ENCODE measurements around the gene ACVR1. TPM values are rescaled to one million over a fixed set of nuclear protein-coding genes. Genes with fewer than 3 reads are reported as not detected.

The ACVR1 gene
- total and polyA plus RNA-seq, 2 of the 13 experiments (the other 11 are each of a cell fraction or from before 2014, with no cell fraction given), result 2.3 to 5.4 TPM

DNA sequence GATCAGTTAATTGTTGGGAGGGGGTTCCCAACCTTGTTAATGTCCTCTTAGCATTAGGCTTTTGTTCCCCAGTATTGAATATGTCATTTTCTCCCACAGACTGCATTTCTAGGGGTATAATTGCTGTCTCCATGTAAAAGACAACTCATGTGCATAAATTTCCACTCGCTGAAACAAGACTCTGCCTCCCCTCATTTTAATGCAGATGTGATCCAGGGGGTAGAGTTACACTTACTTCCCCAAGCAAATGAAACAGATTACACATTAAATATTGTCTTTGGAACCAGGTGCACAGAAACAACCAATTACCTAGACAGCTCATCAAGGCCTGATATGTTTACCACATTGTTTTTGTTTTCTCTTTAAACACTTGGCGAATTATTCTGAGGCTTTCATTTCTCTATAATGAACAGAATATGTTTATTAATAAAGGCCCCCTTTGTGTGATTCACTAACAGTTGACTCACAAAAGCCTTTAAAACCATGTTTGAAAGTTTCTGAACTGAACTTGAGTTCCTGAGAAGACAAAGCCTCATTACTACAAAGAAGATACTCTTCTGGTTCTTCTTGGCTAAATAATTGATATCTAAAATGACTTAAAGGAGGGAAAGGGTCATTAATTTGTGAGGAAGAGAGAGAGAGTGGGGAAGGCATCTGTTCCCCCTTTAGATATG is 15.0 kb upstream of the ACVR1 start:
- intact Hi-C loops (cut with micrococcal nuclease; ENCODE audit: unreplicated experiment) (no loop called here), in situ Hi-C loops (cut with HindIII; ENCODE audit: extremely low pct_ligation_motif_present, low pct_unique_long_range_greater_than_20kb) (no loop called here)
- DNase-seq (ENCODE audit: low spot score), result no peak
- CTCF ChIA-PET (ENCODE audit: low intra/inter-chr PET ratio, low total read pairs), result no interaction called here
- BruUV-seq (replicated peaks), result no TSS peak
- Histone ChIP-seq H3K79me2 (ENCODE audit: insufficient read depth, low read length) (no peaks in the 10 kb centered on the region), H3K36me3 (replicated peaks in 1 of 2; ENCODE audit: control insufficient read depth in 1 of 2, insufficient read depth in 2 of 2, low read length in 2 of 2) (no peaks in the 10 kb centered on the region), H3K9ac (ENCODE audit: insufficient read depth, low read depth, low read length) (no peak overlapping the region), H3K27me3 (ENCODE audit: control insufficient read depth in 1 of 2, insufficient read depth in 2 of 2, low read length in 2 of 2) (no peaks in the 10 kb centered on the region), H3K27ac (ENCODE audit: extremely low read length, insufficient read depth, low read length) (no peak overlapping the region), H4K20me1 (ENCODE audit: insufficient read depth, low read length) (no peaks in the 10 kb centered on the region), H2AFZ (ENCODE audit: low read length) (no peak overlapping the region), H3K4me1 (ENCODE audit: insufficient read depth, low read length) (no peaks in the 10 kb centered on the region), H3K9me3 (ENCODE audit: low read length) (no peaks in the 10 kb centered on the region), H3K4me2 (ENCODE audit: low read depth, low read length) (no peak overlapping the region), H3K4me3 (replicated peaks in 1 of 3; ENCODE audit: insufficient read depth in 1 of 3, low read depth in 2 of 3, low read length in 3 of 3) (no peak overlapping the region)
- WGBS (ENCODE audit: low lambda C conversion rate), result 3% methylated on average over 2 of the region's 2 CpGs
- FAIRE-seq, result no peak
- POLR2A ChIA-PET, result no interaction called here
- TF ChIP-seq ATRX (CRISPR knock-in tag; IDR thresholded peaks at IDR 0.05; ENCODE audit: borderline replicate concordance) (no peak), MBD4 (IDR thresholded peaks at IDR 0.05; ENCODE audit: borderline replicate concordance, low read length) (no peak), MED13 (CRISPR knock-in tag; IDR thresholded peaks at IDR 0.05) (no peak), ZKSCAN5 (CRISPR knock-in tag; IDR thresholded peaks at IDR 0.05) (no peak), SIX4 (CRISPR knock-in tag; IDR thresholded peaks at IDR 0.05) (no peak), HOXD1 (CRISPR knock-in tag; IDR thresholded peaks at IDR 0.05) (no peak), ZNF441 (CRISPR knock-in tag; IDR thresholded peaks at IDR 0.05; ENCODE audit: borderline replicate concordance) (no peak)
- TF ChIP-seq, protein P1, sequence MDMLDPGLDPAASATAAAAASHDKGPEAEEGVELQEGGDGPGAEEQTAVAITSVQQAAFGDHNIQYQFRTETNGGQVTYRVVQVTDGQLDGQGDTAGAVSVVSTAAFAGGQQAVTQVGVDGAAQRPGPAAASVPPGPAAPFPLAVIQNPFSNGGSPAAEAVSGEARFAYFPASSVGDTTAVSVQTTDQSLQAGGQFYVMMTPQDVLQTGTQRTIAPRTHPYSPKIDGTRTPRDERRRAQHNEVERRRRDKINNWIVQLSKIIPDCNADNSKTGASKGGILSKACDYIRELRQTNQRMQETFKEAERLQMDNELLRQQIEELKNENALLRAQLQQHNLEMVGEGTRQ (IDR thresholded peaks at IDR 0.05; ENCODE audit: low read depth, low read length), result no peak
- TF ChIP-seq, protein P1 (CRISPR knock-in tag; IDR thresholded peaks at IDR 0.05; ENCODE audit: borderline replicate concordance), result no peak
- TF ChIP-seq, protein P2, sequence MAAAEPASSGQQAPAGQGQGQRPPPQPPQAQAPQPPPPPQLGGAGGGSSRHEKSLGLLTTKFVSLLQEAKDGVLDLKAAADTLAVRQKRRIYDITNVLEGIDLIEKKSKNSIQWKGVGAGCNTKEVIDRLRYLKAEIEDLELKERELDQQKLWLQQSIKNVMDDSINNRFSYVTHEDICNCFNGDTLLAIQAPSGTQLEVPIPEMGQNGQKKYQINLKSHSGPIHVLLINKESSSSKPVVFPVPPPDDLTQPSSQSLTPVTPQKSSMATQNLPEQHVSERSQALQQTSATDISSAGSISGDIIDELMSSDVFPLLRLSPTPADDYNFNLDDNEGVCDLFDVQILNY (CRISPR knock-in tag; conservative IDR thresholded peaks at IDR 0.05), result no peak
- TF ChIP-seq, protein P3, sequence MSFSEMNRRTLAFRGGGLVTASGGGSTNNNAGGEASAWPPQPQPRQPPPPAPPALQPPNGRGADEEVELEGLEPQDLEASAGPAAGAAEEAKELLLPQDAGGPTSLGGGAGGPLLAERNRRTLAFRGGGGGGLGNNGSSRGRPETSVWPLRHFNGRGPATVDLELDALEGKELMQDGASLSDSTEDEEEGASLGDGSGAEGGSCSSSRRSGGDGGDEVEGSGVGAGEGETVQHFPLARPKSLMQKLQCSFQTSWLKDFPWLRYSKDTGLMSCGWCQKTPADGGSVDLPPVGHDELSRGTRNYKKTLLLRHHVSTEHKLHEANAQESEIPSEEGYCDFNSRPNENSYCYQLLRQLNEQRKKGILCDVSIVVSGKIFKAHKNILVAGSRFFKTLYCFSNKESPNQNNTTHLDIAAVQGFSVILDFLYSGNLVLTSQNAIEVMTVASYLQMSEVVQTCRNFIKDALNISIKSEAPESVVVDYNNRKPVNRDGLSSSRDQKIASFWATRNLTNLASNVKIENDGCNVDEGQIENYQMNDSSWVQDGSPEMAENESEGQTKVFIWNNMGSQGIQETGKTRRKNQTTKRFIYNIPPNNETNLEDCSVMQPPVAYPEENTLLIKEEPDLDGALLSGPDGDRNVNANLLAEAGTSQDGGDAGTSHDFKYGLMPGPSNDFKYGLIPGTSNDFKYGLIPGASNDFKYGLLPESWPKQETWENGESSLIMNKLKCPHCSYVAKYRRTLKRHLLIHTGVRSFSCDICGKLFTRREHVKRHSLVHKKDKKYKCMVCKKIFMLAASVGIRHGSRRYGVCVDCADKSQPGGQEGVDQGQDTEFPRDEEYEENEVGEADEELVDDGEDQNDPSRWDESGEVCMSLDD (CRISPR knock-in tag; IDR thresholded peaks at IDR 0.05; ENCODE audit: borderline replicate concordance), result no peak
- ATAC-seq, result no peak
